ELF-1 (cell line): Measurements from ENCODE around the gene LMTK3.
A peak's percentile ranks its signal among the peaks of the same experiment; 100 is the strongest.

Experiments
- DNase-seq: peaks from one replicate; pipeline ENCODE4 v3.0.0-alpha.2; 2016; ENCODE audit warnings: low read depth, low spot score

The LMTK3 gene

GRCh38 chr19:48446579-48446978 is 65.1 kb downstream of the LMTK3 start:
- no peak for DNase-seq

- peak; percentile 98 for DNase-seq
These were observed 65.8 kb downstream of the LMTK3 start, which contains the start of gene GRWD1 for GRCh38 chr19:48445606-48446481. GRWD1 (plus strand) TSS chr19:48445983; CDS start chr19:48446006, 23 bp downstream.

GRCh38 chr19:48445256-48445605 is 66.4 kb downstream of the LMTK3 start:
- DNase-seq = no peak

GRCh38 chr19:48444936-48445200 is 66.8 kb downstream of the LMTK3 start:
- DNase-seq = no peak

- DNase-seq = peak; percentile 24
These were observed 67.3 kb downstream of the LMTK3 start for GRCh38 chr19:48444129-48444935.

- no peak for DNase-seq
These were observed 67.9 kb downstream of the LMTK3 start for GRCh38 chr19:48443731-48444128.

GRCh38 chr19:48443256-48443655 is 68.4 kb downstream of the LMTK3 start:
- peak; percentile 20 for DNase-seq

GRCh38 chr19:48442116-48443035 is 69.3 kb downstream of the LMTK3 start:
- DNase-seq = no peak

GRCh38 chr19:48441360-48442050 is 70.1 kb downstream of the LMTK3 start:
- DNase-seq = no peak

GRCh38 chr19:48436586-48436985 is 75.0 kb downstream of the LMTK3 start:
- DNase-seq = no peak
